Measurements from ENCODE around the gene SRCAP.

DNA sequence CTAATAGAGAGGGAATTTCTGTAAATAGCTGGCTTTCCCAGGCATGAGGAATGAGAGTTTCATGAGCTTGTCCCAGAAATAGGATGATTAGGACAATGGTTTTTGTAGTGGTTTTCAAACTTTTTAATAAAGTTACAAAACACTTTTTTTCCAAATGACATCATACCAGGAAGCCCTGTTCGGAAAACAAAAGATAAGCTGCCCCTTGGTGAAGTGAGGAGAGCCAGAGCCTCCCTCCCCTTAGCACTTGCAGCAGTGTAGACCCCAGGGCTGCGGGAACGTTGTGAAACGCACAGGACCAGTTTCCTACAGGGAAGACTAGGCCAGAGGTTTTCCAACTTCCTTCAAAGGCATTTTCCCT, 33.2 kb upstream of the SRCAP start:
- TF ChIP-seq EZH2 (IDR thresholded peaks at IDR 0.05; ENCODE audit: low read depth) (no peak), CTCF (conservative IDR thresholded peaks at IDR 0.05) (no peak)

Measured in PC-9 (cell line).